C4-2B (cell line): Measurements from ENCODE around the gene CDH12.

Source experiments
- CTCF ChIP-seq: fragments of 450-650 bp; conservative IDR thresholded peaks from 2 replicates; pipeline ENCODE4 v1.5.1; 2017; ENCODE audit warnings: mild to moderate bottlenecking
- ZFX ChIP-seq: fragments of 450-650 bp; IDR thresholded peaks from 2 replicates; pipeline ENCODE4 v1.6.1; 2017

GRCh38 chr5:21826884-21827283 lies 1026.3 kb downstream of the CDH12 start:
- TF ChIP-seq ZFX (no peak), CTCF (no peak)
